Choroid plexus epithelial cell (primary cell): ENCODE measurements around the gene RPS6KA6.

Experiments used
- DNase-seq: peaks from one replicate; pipeline ENCODE4 v3.0.0-alpha.2; 2010; ENCODE audit warnings: low read depth
- H3K4me3 ChIP-seq: 2 replicates; pipeline ENCODE4 v1.5.1; 2011; ENCODE audit warnings: low read depth, mild to moderate bottlenecking, control low read depth, low read length, moderate library complexity
- TF ChIP-seq, protein P1 (sequence below): conservative IDR thresholded peaks from 2 replicates; pipeline ENCODE4 v1.5.1; 2011; ENCODE audit warnings: low read depth, mild to moderate bottlenecking, control low read depth, inconsistent platforms, low read length, moderate library complexity

RPS6KA6 gene

DNA sequence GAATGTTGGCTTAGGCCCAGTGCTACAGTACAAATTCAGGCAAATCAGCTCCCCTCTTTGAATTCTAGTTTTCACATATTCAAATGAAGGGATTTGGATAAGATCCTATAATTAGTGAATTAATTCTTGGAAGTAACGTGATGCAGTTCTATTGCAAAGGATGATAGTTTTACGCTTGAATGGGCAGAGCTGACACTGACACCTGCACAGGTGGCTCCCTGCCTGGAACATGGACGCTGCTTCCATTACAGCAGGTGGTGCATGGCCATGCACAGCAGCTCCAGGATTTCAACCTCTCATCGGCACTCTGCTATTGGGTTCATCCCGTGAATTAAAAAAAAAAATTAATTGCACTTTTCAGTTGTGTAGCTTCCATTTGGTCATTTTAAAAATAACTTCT is 28.4 kb upstream of the RPS6KA6 start:
- DNase-seq, result no peak
- H3K4me3 ChIP-seq, result no peak overlapping the region
- TF ChIP-seq, protein P1, sequence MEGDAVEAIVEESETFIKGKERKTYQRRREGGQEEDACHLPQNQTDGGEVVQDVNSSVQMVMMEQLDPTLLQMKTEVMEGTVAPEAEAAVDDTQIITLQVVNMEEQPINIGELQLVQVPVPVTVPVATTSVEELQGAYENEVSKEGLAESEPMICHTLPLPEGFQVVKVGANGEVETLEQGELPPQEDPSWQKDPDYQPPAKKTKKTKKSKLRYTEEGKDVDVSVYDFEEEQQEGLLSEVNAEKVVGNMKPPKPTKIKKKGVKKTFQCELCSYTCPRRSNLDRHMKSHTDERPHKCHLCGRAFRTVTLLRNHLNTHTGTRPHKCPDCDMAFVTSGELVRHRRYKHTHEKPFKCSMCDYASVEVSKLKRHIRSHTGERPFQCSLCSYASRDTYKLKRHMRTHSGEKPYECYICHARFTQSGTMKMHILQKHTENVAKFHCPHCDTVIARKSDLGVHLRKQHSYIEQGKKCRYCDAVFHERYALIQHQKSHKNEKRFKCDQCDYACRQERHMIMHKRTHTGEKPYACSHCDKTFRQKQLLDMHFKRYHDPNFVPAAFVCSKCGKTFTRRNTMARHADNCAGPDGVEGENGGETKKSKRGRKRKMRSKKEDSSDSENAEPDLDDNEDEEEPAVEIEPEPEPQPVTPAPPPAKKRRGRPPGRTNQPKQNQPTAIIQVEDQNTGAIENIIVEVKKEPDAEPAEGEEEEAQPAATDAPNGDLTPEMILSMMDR, result no peak

DNA sequence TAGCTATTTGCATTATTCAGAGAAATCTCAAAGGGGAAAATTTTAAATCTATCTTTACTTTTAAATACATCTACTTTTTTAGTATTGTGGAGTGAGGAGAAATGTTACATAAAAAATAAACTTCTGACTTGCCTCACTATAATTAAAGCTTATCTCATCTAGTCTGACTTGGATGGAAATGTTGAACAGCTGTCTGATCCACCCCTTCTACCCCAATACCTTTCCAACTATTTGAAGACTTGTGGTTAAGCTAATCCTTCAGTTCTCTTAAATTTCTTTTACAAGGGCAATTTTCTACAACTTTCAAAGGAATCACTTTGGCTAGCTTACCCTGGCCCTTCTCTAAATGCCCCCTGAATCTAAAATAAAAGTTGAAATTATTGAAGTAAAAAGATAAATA is 17.3 kb upstream of the RPS6KA6 start:
- DNase-seq, result no peak
- H3K4me3 ChIP-seq, result no peak overlapping the region
- TF ChIP-seq, protein P1, result no peak

DNA sequence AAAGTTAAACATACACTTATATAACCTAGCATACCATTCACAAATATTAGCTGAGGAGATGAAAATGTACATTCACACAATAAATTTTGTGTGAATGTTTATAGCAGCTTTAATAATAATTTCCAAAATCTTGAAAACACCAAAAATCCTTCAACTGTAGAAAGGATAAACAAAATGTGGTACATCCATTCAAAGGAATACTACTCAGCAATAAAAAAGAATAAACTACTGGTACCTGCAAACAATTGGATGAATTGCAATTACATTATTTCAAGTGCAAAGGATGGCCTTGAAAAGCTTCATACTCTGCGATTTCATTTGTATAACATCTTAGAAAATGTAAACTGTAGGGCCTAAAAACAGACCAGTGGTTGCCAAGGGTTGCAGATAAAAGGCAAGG is 11.7 kb upstream of the RPS6KA6 start:
- TF ChIP-seq, protein P1, result no peak
- DNase-seq, result no peak
- H3K4me3 ChIP-seq, result no peak overlapping the region

DNA sequence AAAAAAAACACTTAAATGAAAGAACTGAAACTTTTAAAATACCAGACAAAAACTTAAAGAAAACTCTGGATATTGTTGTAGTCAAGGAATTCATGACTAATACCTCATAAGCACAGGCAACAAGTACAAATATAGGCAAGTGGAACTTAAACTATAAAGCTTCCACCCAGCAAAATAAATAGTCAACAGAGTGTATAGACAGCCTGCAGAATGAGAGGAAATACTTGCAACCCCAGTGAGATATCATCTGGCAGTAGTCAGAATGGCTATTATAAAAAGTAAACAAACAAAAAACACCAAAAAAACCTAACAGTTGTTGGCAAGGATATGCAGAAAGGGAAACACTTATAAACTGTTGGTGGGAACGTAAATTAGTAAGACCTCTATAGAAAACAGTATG is 9.6 kb upstream of the RPS6KA6 start:
- DNase-seq, result no peak
- TF ChIP-seq, protein P1, result no peak
- H3K4me3 ChIP-seq, result no peak overlapping the region

DNA sequence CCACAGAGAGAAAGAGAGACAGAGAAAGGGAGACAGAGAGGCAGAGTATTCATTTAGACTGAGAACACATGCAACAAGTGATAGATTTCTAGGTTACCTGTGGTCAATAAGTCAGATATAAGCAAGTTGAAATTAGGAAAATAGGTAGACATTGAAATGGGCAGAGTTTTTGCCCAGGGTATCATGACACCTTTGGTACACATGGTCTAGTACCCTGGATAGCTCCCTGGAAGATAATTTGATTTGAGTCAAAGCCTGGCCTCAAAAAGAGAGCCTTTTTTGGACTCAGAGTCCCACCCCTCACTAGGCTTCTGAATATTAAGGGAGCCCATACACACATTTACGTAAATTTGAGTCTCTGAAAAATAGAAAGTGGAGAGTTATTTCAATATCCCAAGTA is 4.0 kb upstream of the RPS6KA6 start:
- no peak for DNase-seq
- TF ChIP-seq, protein P1, result no peak

DNA sequence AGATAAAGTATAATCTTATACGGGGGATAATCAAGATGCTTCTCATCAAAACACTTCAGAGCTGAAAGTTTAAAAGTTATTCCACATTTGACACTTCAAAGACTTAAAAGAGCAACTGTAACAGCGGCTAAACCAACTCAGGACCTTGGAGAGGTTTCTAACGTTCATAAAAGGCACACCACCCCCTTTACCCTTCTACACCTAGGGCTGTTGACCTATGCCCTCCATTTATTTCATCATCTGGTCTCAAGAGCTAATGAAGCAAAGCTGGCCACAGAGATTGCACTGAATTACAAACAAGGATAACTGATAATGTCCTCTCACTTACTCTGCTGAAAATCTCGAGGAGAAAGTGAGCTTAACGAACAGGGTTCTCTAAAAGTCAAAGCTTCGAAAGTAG is 1.1 kb upstream of the RPS6KA6 start:
- TF ChIP-seq, protein P1, result no peak
- DNase-seq, result no peak
- no peak overlapping the region for H3K4me3 ChIP-seq

More for the DNA sequence above, 4.0 kb upstream of the RPS6KA6 start:
- no peak overlapping the region for H3K4me3 ChIP-seq

DNA sequence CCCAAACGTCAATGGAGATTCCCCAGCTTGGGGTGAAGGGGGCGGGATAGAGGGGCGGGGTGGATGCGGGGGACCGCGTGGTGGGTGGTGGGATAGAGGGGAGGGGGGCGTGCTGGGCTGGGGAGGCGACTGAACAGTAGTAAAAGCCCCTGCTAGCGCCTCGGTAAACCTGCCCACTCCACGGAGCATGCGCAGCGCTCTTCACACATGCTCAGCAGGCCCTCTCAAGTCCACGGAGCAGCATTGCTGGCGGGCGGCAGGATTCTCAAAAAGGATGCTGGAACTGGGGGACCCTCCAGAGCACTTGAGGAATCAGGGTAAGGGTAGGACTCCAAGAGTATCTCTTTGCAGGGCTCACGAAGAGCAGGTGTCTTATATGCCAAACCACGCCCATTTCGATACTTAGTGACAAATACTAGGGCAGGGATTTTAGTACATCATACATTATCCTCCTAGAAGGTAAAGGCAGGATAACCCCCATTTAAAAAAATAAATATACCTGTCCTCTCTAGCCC is 378 bp upstream of the RPS6KA6 start:
- peak overlapping the region; percentile 62 for H3K4me3 ChIP-seq
- DNase-seq, result peak; percentile 60
- TF ChIP-seq, protein P1, result no peak
